Activated CD4-positive, alpha-beta T cell treated with anti-CD3 and anti-CD28 coated beads for 36 hours (primary cell): ENCODE results near the gene MYO7A. TPM values are rescaled to one million over a fixed set of nuclear protein-coding genes. Genes with fewer than 3 reads are reported as not detected.
A peak's percentile ranks its signal among the peaks of the same experiment; 100 is the strongest.

Experiments used
- ATAC-seq: fragments of 200-7000 bp; cut with Tn5 transposase; one replicate; pipeline ENCODE4 v1.10.0; 2021; ENCODE audit warnings: mild to moderate bottlenecking, moderate library complexity
- CTCF ChIA-PET: fragments of 350-600 bp; sonication (Branson Sonifier 250); formaldehyde crosslinking; loops from one replicate; lab custom pipeline; 2021; ENCODE audit warnings: antibody characterized with exemption; lab: Charles Lee
- POLR2A ChIA-PET: fragments of 350-600 bp; sonication (Branson Sonifier 250); formaldehyde crosslinking; loops from one replicate; lab custom pipeline; 2021; ENCODE audit warnings: antibody characterized with exemption, inconsistent platforms; lab: Charles Lee
- DNase-seq: peaks from one replicate; pipeline ENCODE4 v3.0.0-alpha.2; 2020
- H3K27ac Mint-ChIP-seq: one replicate; pipeline ENCODE4 v1.8.0; 2021; ENCODE audit warnings: mixed read lengths
- H3K27me3 Mint-ChIP-seq: one replicate; pipeline ENCODE4 v1.8.0; 2021; ENCODE audit warnings: mixed read lengths
- H3K36me3 Mint-ChIP-seq: one replicate; pipeline ENCODE4 v1.8.0; 2021; ENCODE audit warnings: low read depth, mixed read lengths
- H3K4me1 Mint-ChIP-seq: one replicate; pipeline ENCODE4 v1.8.0; 2021; ENCODE audit warnings: mixed read lengths
- H3K4me3 Mint-ChIP-seq: one replicate; pipeline ENCODE4 v1.8.0; 2021; ENCODE audit warnings: mild to moderate bottlenecking, moderate library complexity, mixed read lengths
- H3K9me3 Mint-ChIP-seq: one replicate; pipeline ENCODE4 v1.8.0; 2021; ENCODE audit warnings: low read depth, mixed read lengths
- intact Hi-C, 2 experiments: fragments of 100-400 bp; cut with DNase I in 1 of 2; cut with micrococcal nuclease in 1 of 2; formaldehyde crosslinking; loops; one replicate each; pipeline versions ENCODE4 v1.14.2 to v1.15.1; 2022 to 2024; cut with DNase I, micrococcal nuclease
- total RNA-seq, 2 experiments: library from RNA; stranded (reverse); gene quantifications; one replicate each; pipeline ENCODE4 v1.2.3, GENCODE V29; 2021

Gene MYO7A
- total RNA-seq, 2 experiments from 2014 or later: 0.23 to 0.48 TPM

- peaks cover 5% of the 10 kb centered on the region for H3K4me1 Mint-ChIP-seq
- POLR2A ChIA-PET: no interaction called here
- DNase-seq: no peak
Observed at GRCh38 chr11:77142091-77142975, 14.3 kb downstream of the MYO7A start.

GRCh38 chr11:77143405-77144020, 15.5 kb downstream of the MYO7A start:
- CTCF ChIA-PET: interaction anchor here (1.1 kb wide), 1 partner anchor 16 kb away, joined by 4 read pairs; no protein-coding TSS in a partner anchor
- no peak for ATAC-seq
- Mint-ChIP-seq H3K4me3 (no peak overlapping the region), H3K4me1 (peaks cover 10% of the 10 kb centered on the region), H3K36me3 (no peaks in the 10 kb centered on the region), H3K9me3 (no peaks in the 10 kb centered on the region), H3K27me3 (peaks cover 10% of the 10 kb centered on the region), H3K27ac (no peak overlapping the region)
- intact Hi-C loops: no loop called here
- POLR2A ChIA-PET: no interaction called here
- DNase-seq: no peak

More at GRCh38 chr11:77142091-77142975, 14.3 kb downstream of the MYO7A start:
- intact Hi-C loops: no loop called here
- Mint-ChIP-seq H3K27me3 (peaks cover 10% of the 10 kb centered on the region), H3K4me3 (no peak overlapping the region), H3K9me3 (no peaks in the 10 kb centered on the region), H3K36me3 (no peaks in the 10 kb centered on the region), H3K27ac (no peak overlapping the region)
- CTCF ChIA-PET: interaction anchor here (0.6 kb wide), 2 partner anchors 122 to 136 kb away, joined by 3 read pairs; no protein-coding TSS in a partner anchor
- peak; percentile 27 for ATAC-seq

- Mint-ChIP-seq H3K4me1 (peaks cover 10% of the 10 kb centered on the region), H3K27ac (no peak overlapping the region), H3K36me3 (no peaks in the 10 kb centered on the region), H3K4me3 (no peak overlapping the region), H3K9me3 (no peaks in the 10 kb centered on the region), H3K27me3 (peaks cover 5% of the 10 kb centered on the region)
- ChIA-PET POLR2A (no interaction called here), CTCF (interaction anchor here (1.1 kb wide), 1 partner anchor 17 kb away, joined by 4 read pairs; no protein-coding TSS in a partner anchor)
- intact Hi-C loops: no loop called here
- ATAC-seq: no peak
- no peak for DNase-seq
Observed at GRCh38 chr11:77144196-77144856, 16.3 kb downstream of the MYO7A start.

- intact Hi-C loops: no loop called here
- DNase-seq: no peak
- no peak for ATAC-seq
- H3K27me3 Mint-ChIP-seq: peaks cover 3% of the 10 kb centered on the region
- H3K36me3 Mint-ChIP-seq: no peaks in the 10 kb centered on the region
- POLR2A ChIA-PET: no interaction called here
- H3K4me3 Mint-ChIP-seq: no peak overlapping the region
- CTCF ChIA-PET: interaction anchor here (0.6 to 1.0 kb wide), 3 partner anchors 266 to 1072 kb away, joined by 3 to 4 read pairs (median 3); no protein-coding TSS in a partner anchor
- H3K4me1 Mint-ChIP-seq: peaks cover 10% of the 10 kb centered on the region
- H3K9me3 Mint-ChIP-seq: no peaks in the 10 kb centered on the region
- no peak overlapping the region for H3K27ac Mint-ChIP-seq
Observed at GRCh38 chr11:77144857-77145428, 16.9 kb downstream of the MYO7A start.

GRCh38 chr11:77146261-77147035, 18.4 kb downstream of the MYO7A start:
- intact Hi-C loops: no loop called here
- CTCF ChIA-PET: interaction anchor here (1.7 kb wide), 1 partner anchor 19 kb away, joined by 9 read pairs; no protein-coding TSS in a partner anchor
- no peak for ATAC-seq
- Mint-ChIP-seq H3K27ac (no peak overlapping the region), H3K36me3 (no peaks in the 10 kb centered on the region), H3K9me3 (no peaks in the 10 kb centered on the region), H3K4me3 (no peak overlapping the region), H3K4me1 (peaks cover 12% of the 10 kb centered on the region), H3K27me3 (peaks cover 3% of the 10 kb centered on the region)
- POLR2A ChIA-PET: no interaction called here
- DNase-seq: no peak

- no peaks in the 10 kb centered on the region for H3K36me3 Mint-ChIP-seq
- no peak for DNase-seq
- POLR2A ChIA-PET: no interaction called here
Observed at GRCh38 chr11:77147036-77147315, 18.9 kb downstream of the MYO7A start.

GRCh38 chr11:77147668-77148321, 19.7 kb downstream of the MYO7A start:
- H3K36me3 Mint-ChIP-seq: no peaks in the 10 kb centered on the region
- ATAC-seq: peak; percentile 23
- intact Hi-C loops: no loop called here
- peak overlapping the region; percentile 16 for H3K27ac Mint-ChIP-seq
- H3K4me3 Mint-ChIP-seq: peak overlapping the region; percentile 40
- ChIA-PET CTCF (interaction anchor here (0.7 to 1.7 kb wide), 2 partner anchors 21 to 40 kb away, joined by 3 to 9 read pairs; no protein-coding TSS in a partner anchor), POLR2A (no interaction called here)
- H3K4me1 Mint-ChIP-seq: peaks cover 20% of the 10 kb centered on the region
- peaks cover 3% of the 10 kb centered on the region for H3K27me3 Mint-ChIP-seq
- DNase-seq: peak; percentile 45
- H3K9me3 Mint-ChIP-seq: no peaks in the 10 kb centered on the region

More at GRCh38 chr11:77147036-77147315, 18.9 kb downstream of the MYO7A start:
- intact Hi-C loops: no loop called here
- H3K27ac Mint-ChIP-seq: no peak overlapping the region
- H3K27me3 Mint-ChIP-seq: peaks cover 3% of the 10 kb centered on the region
- CTCF ChIA-PET: interaction anchor here (0.7 to 1.7 kb wide), 2 partner anchors 20 to 41 kb away, joined by 3 to 9 read pairs; no protein-coding TSS in a partner anchor
- peaks cover 16% of the 10 kb centered on the region for H3K4me1 Mint-ChIP-seq
- ATAC-seq: no peak
- no peak overlapping the region for H3K4me3 Mint-ChIP-seq
- H3K9me3 Mint-ChIP-seq: no peaks in the 10 kb centered on the region

GRCh38 chr11:77148963-77149715, 21.1 kb downstream of the MYO7A start:
- Mint-ChIP-seq H3K27ac (no peak overlapping the region), H3K27me3 (peaks cover 3% of the 10 kb centered on the region), H3K4me1 (peaks cover 30% of the 10 kb centered on the region), H3K4me3 (no peak overlapping the region), H3K36me3 (no peaks in the 10 kb centered on the region), H3K9me3 (no peaks in the 10 kb centered on the region)
- ChIA-PET CTCF (interaction anchor here (0.5 to 1.0 kb wide), 3 partner anchors 39 to 694 kb away, joined by 3 read pairs; no protein-coding TSS in a partner anchor), POLR2A (no interaction called here)
- ATAC-seq: no peak
- intact Hi-C loops: no loop called here
- DNase-seq: no peak

- H3K27me3 Mint-ChIP-seq: peaks cover 3% of the 10 kb centered on the region
- ChIA-PET POLR2A (no interaction called here), CTCF (interaction anchor here (0.5 to 1.0 kb wide), 3 partner anchors 38 to 694 kb away, joined by 3 read pairs; no protein-coding TSS in a partner anchor)
Observed at GRCh38 chr11:77149716-77150392, 21.8 kb downstream of the MYO7A start.

More at GRCh38 chr11:77149716-77150392, 21.8 kb downstream of the MYO7A start:
- H3K27ac Mint-ChIP-seq: no peak overlapping the region
- H3K4me3 Mint-ChIP-seq: no peak overlapping the region
- ATAC-seq (no peak), DNase-seq (no peak)
- intact Hi-C loops: no loop called here
- no peaks in the 10 kb centered on the region for H3K9me3 Mint-ChIP-seq
- H3K36me3 Mint-ChIP-seq: no peaks in the 10 kb centered on the region
- H3K4me1 Mint-ChIP-seq: peaks cover 30% of the 10 kb centered on the region
